Liver (tissue), 9 donors: ENCODE measurements around the gene FIBP. TPM values are rescaled to one million over a fixed set of nuclear protein-coding genes. Genes with fewer than 3 reads are reported as not detected.

ENCODE experiments used
- DNase-seq: peaks from one replicate; pipeline ENCODE4 v3.0.0-alpha.2; 2017; ENCODE audit warnings: low spot score
- H3K27ac ChIP-seq, 2 donors: one replicate each; pipeline ENCODE4 v1.7.0; 2013; ENCODE audit warnings: inconsistent platforms in 2 of 2, low read length in 2 of 2, control low read depth in 1 of 2, low read depth in 1 of 2, mild to moderate bottlenecking in 1 of 2
- H3K27me3 ChIP-seq, 4 donors: one replicate each; pipeline versions ENCODE4 v1.6.1 to v1.7.0; 2013; ENCODE audit warnings: low read length in 3 of 4, inconsistent platforms in 1 of 4, mild to moderate bottlenecking in 1 of 4, moderate library complexity in 1 of 4; ENCODE audit not compliant: control insufficient read depth in 4 of 4, insufficient read depth in 4 of 4
- H3K36me3 ChIP-seq, 4 donors: one replicate each; pipeline versions ENCODE4 v1.6.1 to v1.7.0; 2013; ENCODE audit warnings: low read length in 3 of 4, mild to moderate bottlenecking in 3 of 4, low read depth in 1 of 4, moderate library complexity in 1 of 4; ENCODE audit not compliant: control insufficient read depth in 4 of 4, insufficient read depth in 3 of 4
- H3K4me1 ChIP-seq, 4 donors: one replicate each; pipeline versions ENCODE4 v1.6.1 to v1.7.0; 2013; ENCODE audit warnings: low read length in 3 of 4, mild to moderate bottlenecking in 3 of 4, moderate library complexity in 1 of 4; ENCODE audit not compliant: control insufficient read depth in 4 of 4, insufficient read depth in 4 of 4
- H3K4me3 ChIP-seq, 3 donors: one replicate each; pipeline versions ENCODE4 v1.6.1 to v1.7.0; 2013; ENCODE audit warnings: low read length in 3 of 3, control low read depth in 1 of 3, low read depth in 1 of 3, mild to moderate bottlenecking in 1 of 3
- H3K9ac ChIP-seq, 2 donors: one replicate each; pipeline ENCODE4 v1.7.0; 2013; ENCODE audit warnings: low read length in 2 of 2, mild to moderate bottlenecking in 2 of 2, moderate library complexity in 2 of 2, control low read depth in 1 of 2, low read depth in 1 of 2
- H3K9me3 ChIP-seq, 4 donors: one replicate each; pipeline versions ENCODE4 v1.6.1 to v1.7.0; 2013; ENCODE audit warnings: low read length in 3 of 4; ENCODE audit not compliant: control insufficient read depth in 4 of 4
- ATF3 ChIP-seq: IDR thresholded peaks from 2 replicates; pipeline ENCODE4 v1.6.1; 2016; ENCODE audit warnings: antibody characterized with exemption
- EGR1 ChIP-seq, 2 donors: IDR thresholded peaks; 2 replicates each; pipeline ENCODE4 v1.6.1; 2016 to 2018; ENCODE audit warnings: antibody characterized with exemption in 2 of 2, low read depth in 2 of 2
- FOXA1 ChIP-seq: IDR thresholded peaks from 2 replicates; pipeline ENCODE4 v1.6.1; 2016; ENCODE audit warnings: antibody characterized with exemption
- FOXA2 ChIP-seq: IDR thresholded peaks from 2 replicates; pipeline ENCODE4 v1.6.1; 2016; ENCODE audit warnings: antibody characterized with exemption
- GABPA ChIP-seq, 2 donors: IDR thresholded peaks in 1 of 2; conservative IDR thresholded peaks in 1 of 2; 2 replicates each; pipeline ENCODE4 v1.6.1; 2016; ENCODE audit warnings: antibody characterized with exemption in 2 of 2, mild to moderate bottlenecking in 1 of 2, moderate library complexity in 1 of 2
- HNF4A ChIP-seq, 2 donors: conservative IDR thresholded peaks; 2 replicates each; pipeline ENCODE4 v1.6.1; 2016; ENCODE audit warnings: antibody characterized with exemption in 2 of 2, mild to moderate bottlenecking in 2 of 2
- HNF4G ChIP-seq: IDR thresholded peaks from 2 replicates; pipeline ENCODE4 v1.6.1; 2016; ENCODE audit warnings: antibody characterized with exemption
- JUND ChIP-seq, 2 donors: IDR thresholded peaks; 2 replicates each; pipeline ENCODE4 v1.6.1; 2016; ENCODE audit warnings: antibody characterized with exemption in 2 of 2
- NR2F2 ChIP-seq: IDR thresholded peaks from 2 replicates; pipeline ENCODE4 v1.6.1; 2016; ENCODE audit warnings: antibody characterized with exemption
- RAD21 ChIP-seq, 2 donors: IDR thresholded peaks; 2 replicates each; pipeline ENCODE4 v1.6.1; 2016; ENCODE audit warnings: antibody characterized with exemption in 2 of 2, mild to moderate bottlenecking in 2 of 2
- RXRA ChIP-seq, 2 donors: IDR thresholded peaks; 2 replicates each; pipeline ENCODE4 v1.6.1; 2017 to 2018; ENCODE audit warnings: antibody characterized with exemption in 2 of 2, mild to moderate bottlenecking in 1 of 2
- SP1 ChIP-seq: IDR thresholded peaks from 2 replicates; pipeline ENCODE4 v1.6.1; 2018; ENCODE audit warnings: antibody characterized with exemption, mild to moderate bottlenecking
- YY1 ChIP-seq: IDR thresholded peaks from 2 replicates; pipeline ENCODE4 v1.6.1; 2016; ENCODE audit warnings: antibody characterized with exemption, mild to moderate bottlenecking
- ZBTB33 ChIP-seq: IDR thresholded peaks from 2 replicates; pipeline ENCODE4 v1.6.1; 2016; ENCODE audit warnings: antibody characterized with exemption
- WGBS: extraction: QIAGEN DNeasy Blood & Tissue Kit; methylation state at CpG from one replicate; pipeline ENCODE4 v1.1.7; 2013; 5-methylcytosine and 5-hydroxymethylcytosine counted together
- polyA plus RNA-seq, 2 donors: library from polyadenylated mRNA; stranded (reverse) in 1 of 2; unstranded in 1 of 2; fragments of 200-250 nt in 1 of 2; fragments of >200 nt in 1 of 2; fragmentation: Nextera tagmentation in 1 of 2; extraction: Ambion mirVana in 1 of 2; gene quantifications; one replicate each; pipeline versions ENCODE4 v1.2.1 to v1.2.3, GENCODE V29; 2013 to 2015
- total RNA-seq, 2 donors: library from RNA; depleted of rRNA; stranded (reverse); fragments of >200 nt; gene quantifications; one replicate each; pipeline ENCODE4 v1.2.3, GENCODE V29; 2014
- TF ChIP-seq, protein P1 (sequence below): fragments of 150-350 bp; IDR thresholded peaks from 2 replicates; pipeline ENCODE4 v1.5.1; 2017; ENCODE audit warnings: improper control_type of control experiment, low read depth, low read length; ENCODE audit not compliant: missing input control
- TF ChIP-seq, protein P2 (sequence below): IDR thresholded peaks from 2 replicates; pipeline ENCODE4 v1.6.1; 2016; ENCODE audit warnings: antibody characterized with exemption
- TF ChIP-seq, protein P3 (sequence below): IDR thresholded peaks from 2 replicates; pipeline ENCODE4 v1.6.1; 2016; ENCODE audit warnings: antibody characterized with exemption, mild to moderate bottlenecking
- donor health status: healthy.
- donor health status: healthy.
- donor health status: healthy.
- donor health status: healthy.
- donor health status: healthy.

The FIBP gene
- total and polyA plus RNA-seq, 4 donors, result 23.7 to 45.4 (median 29.1) TPM

GRCh38 chr11:65867284-65868071 lies 20.8 kb downstream of the FIBP start:
- DNase-seq, result no peak
- peaks cover 16 to 42% (median 21%) of the 10 kb centered on the region in 4 donors for H3K36me3 ChIP-seq
- H3K9me3 ChIP-seq, result no peaks in the 10 kb centered on the region
- no peak overlapping the region for H3K4me3 ChIP-seq
- 78% methylated on average over 29 of the region's 29 CpGs for WGBS
- H3K9ac ChIP-seq, result no peak overlapping the region
- H3K4me1 ChIP-seq, result peaks cover 0 to 10% (median 1%) of the 10 kb centered on the region in 4 donors
- TF ChIP-seq RAD21 (IDR thresholded peaks at IDR 0.05), result no peak
- TF ChIP-seq EGR1 (IDR thresholded peaks at IDR 0.05; ENCODE audit: low read depth in 2 of 2), result no peak
- no peak for TF ChIP-seq FOXA1
- TF ChIP-seq YY1, result no peak
- TF ChIP-seq NR2F2, result no peak
- TF ChIP-seq, protein P1, sequence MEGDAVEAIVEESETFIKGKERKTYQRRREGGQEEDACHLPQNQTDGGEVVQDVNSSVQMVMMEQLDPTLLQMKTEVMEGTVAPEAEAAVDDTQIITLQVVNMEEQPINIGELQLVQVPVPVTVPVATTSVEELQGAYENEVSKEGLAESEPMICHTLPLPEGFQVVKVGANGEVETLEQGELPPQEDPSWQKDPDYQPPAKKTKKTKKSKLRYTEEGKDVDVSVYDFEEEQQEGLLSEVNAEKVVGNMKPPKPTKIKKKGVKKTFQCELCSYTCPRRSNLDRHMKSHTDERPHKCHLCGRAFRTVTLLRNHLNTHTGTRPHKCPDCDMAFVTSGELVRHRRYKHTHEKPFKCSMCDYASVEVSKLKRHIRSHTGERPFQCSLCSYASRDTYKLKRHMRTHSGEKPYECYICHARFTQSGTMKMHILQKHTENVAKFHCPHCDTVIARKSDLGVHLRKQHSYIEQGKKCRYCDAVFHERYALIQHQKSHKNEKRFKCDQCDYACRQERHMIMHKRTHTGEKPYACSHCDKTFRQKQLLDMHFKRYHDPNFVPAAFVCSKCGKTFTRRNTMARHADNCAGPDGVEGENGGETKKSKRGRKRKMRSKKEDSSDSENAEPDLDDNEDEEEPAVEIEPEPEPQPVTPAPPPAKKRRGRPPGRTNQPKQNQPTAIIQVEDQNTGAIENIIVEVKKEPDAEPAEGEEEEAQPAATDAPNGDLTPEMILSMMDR, result no peak
- H3K27me3 ChIP-seq, result no peaks in the 10 kb centered on the region
- no peak overlapping the region for H3K27ac ChIP-seq

GRCh38 chr11:65866509-65867283 lies 21.6 kb downstream of the FIBP start:
- Histone ChIP-seq H3K9me3 (no peaks in the 10 kb centered on the region), H3K4me3 (no peak overlapping the region), H3K4me1 (peaks cover 2 to 12% (median 4%) of the 10 kb centered on the region in 4 donors), H3K9ac (no peak overlapping the region), H3K27ac (no peak overlapping the region), H3K27me3 (no peaks in the 10 kb centered on the region), H3K36me3 (peaks cover 16 to 42% (median 23%) of the 10 kb centered on the region in 4 donors)
- WGBS, result 92% methylated on average over 21 of the region's 21 CpGs
- DNase-seq, result no peak
- no peak for TF ChIP-seq FOXA2
- no peak for TF ChIP-seq EGR1 (IDR thresholded peaks at IDR 0.05; ENCODE audit: low read depth in 2 of 2)
- TF ChIP-seq, protein P1, result no peak
- TF ChIP-seq JUND (IDR thresholded peaks at IDR 0.05), result no peak
- no peak for TF ChIP-seq FOXA1
- no peak for TF ChIP-seq ZBTB33
- no peak for TF ChIP-seq YY1
- no peak for TF ChIP-seq RXRA (IDR thresholded peaks at IDR 0.05)
- TF ChIP-seq, protein P2, sequence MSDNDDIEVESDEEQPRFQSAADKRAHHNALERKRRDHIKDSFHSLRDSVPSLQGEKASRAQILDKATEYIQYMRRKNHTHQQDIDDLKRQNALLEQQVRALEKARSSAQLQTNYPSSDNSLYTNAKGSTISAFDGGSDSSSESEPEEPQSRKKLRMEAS, result no peak
- TF ChIP-seq RAD21 (IDR thresholded peaks at IDR 0.05), result no peak
- TF ChIP-seq SP1, result no peak
- no peak for TF ChIP-seq GABPA (IDR thresholded peaks at IDR 0.05 in 1 of 2, conservative IDR thresholded peaks at IDR 0.05 in 1 of 2)
- TF ChIP-seq HNF4G, result no peak
- no peak for TF ChIP-seq ATF3
- TF ChIP-seq, protein P3, sequence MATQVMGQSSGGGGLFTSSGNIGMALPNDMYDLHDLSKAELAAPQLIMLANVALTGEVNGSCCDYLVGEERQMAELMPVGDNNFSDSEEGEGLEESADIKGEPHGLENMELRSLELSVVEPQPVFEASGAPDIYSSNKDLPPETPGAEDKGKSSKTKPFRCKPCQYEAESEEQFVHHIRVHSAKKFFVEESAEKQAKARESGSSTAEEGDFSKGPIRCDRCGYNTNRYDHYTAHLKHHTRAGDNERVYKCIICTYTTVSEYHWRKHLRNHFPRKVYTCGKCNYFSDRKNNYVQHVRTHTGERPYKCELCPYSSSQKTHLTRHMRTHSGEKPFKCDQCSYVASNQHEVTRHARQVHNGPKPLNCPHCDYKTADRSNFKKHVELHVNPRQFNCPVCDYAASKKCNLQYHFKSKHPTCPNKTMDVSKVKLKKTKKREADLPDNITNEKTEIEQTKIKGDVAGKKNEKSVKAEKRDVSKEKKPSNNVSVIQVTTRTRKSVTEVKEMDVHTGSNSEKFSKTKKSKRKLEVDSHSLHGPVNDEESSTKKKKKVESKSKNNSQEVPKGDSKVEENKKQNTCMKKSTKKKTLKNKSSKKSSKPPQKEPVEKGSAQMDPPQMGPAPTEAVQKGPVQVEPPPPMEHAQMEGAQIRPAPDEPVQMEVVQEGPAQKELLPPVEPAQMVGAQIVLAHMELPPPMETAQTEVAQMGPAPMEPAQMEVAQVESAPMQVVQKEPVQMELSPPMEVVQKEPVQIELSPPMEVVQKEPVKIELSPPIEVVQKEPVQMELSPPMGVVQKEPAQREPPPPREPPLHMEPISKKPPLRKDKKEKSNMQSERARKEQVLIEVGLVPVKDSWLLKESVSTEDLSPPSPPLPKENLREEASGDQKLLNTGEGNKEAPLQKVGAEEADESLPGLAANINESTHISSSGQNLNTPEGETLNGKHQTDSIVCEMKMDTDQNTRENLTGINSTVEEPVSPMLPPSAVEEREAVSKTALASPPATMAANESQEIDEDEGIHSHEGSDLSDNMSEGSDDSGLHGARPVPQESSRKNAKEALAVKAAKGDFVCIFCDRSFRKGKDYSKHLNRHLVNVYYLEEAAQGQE, result no peak
- TF ChIP-seq HNF4A (conservative IDR thresholded peaks at IDR 0.05), result no peak
